ENCODE data around the gene PFKFB3.
"Not testable (repeated sequence)": the region's sequence is repeated elsewhere in the genome, so short reads cannot be mapped to it uniquely, and the experiment has no call there.

The PFKFB3 gene

DNA sequence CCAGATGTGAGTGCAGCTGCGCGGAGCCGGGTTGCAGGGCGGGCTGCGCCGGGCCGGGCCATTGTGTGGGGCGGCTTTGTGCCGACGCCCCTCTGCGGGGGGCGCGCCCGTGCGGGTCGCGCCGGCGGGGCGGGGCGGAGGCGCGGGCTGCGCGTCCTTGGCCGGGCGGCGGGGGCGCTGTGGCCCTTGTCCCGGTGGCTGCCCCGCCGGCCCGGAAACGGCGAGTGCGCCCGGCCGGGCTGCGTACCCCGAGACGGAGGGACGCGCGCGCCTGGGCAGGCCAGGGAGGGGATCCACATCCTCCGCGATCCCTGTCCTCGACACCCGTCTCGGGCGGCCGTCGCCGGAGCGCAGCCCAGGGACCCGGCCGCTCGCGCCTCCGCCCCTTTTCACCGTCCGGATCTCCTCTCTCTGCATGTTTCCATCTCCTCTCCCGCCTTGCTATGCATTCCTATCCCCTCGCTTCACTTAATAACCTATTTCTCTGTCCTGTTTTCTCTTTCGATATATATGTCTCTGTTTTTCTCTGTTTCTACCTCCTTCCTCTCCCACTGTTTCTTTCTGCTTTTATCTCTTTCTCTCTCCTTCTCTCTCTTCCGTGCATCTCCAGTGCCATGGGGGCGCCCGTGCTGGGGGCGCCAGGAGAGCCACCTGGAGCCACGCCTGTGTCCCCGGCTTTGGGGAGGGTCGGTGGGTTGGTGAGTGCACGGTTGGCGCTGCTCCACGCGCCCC lies 765 bp downstream of the PFKFB3 start:
- DNase-seq = peak; percentile 85

DNA sequence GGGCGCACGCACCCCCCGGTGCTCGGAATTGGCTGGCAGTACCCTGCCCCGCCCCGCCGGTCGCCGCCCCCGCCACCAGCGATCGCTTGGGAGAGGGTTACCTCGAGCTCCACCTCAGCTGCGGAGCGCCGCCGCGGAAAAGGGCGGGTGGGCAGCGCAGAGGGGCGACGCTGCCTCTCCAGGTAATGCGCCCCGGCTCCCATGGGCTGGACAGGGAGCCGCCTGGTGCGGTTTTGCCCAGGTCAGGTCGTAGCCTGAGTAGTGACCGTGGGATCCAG lies 1.3 kb downstream of the PFKFB3 start:
- DNase-seq = peak; percentile 89

DNA sequence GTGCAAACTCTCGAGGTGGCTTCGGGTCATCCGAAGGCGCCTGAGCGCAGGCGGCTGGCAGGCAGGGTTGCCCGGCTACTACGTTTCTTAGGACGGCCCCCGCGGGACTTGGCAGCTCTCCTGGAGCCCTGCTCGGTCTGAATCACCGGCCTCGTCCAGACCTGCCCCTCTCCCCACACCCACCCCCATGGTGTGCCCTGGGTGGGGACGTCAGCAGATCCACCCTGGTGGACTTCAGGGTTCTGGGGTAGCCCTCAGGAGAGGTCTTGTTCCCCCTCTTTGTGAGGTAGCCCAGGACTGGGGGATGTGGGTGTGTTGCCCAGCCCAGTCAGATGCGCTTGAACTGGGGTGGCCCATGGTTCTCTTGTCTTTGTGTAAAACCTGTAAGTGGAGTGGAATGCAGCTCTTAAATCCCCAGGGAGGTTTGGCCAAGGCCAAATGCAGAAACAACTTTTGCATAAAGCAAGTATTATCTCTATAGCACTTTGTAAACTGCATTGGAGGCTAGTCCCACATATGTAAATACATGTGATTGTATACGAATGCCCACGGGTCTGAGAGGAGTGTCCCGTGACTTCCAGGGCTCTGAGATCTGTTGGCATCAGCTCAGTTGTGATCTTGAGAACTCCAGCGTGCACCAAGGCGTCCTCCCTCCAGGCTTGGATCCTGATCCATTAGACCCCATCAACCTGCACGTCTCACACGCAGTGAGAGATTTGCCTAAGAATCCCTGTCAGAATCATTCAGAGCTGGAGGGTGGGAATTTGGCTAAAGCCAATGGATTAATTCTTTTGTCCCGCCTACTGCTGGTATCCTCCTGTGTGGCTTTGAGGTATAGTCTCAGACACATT lies 1.8 kb downstream of the PFKFB3 start:
- no peak for DNase-seq

- not testable (repeated sequence) for DNase-seq
Observed at GRCh38 chr10:6206486-6206885, 3.8 kb downstream of the PFKFB3 start.

DNA sequence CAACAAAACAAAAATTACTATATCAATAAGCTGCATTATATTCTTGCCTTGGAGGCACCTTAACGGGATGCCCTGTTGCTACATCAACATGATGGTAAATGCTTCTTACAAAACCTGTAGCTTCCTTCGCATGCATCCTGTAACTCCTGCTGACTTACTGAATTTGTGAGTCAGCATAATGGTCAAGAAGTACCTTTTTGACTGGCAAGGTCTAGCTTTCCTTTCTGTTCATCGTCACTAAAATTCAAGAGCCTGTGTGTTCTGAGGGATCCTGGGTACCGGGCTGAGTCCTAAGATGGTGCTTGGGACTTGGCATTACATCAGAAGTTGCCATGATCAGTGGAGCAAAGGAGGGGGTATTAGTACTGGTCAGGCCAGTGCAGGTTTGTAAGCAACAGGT lies 4.9 kb downstream of the PFKFB3 start:
- no peak for DNase-seq

GRCh38 chr10:6208799-6209235 lies 6.1 kb downstream of the PFKFB3 start:
- DNase-seq = no peak

DNA sequence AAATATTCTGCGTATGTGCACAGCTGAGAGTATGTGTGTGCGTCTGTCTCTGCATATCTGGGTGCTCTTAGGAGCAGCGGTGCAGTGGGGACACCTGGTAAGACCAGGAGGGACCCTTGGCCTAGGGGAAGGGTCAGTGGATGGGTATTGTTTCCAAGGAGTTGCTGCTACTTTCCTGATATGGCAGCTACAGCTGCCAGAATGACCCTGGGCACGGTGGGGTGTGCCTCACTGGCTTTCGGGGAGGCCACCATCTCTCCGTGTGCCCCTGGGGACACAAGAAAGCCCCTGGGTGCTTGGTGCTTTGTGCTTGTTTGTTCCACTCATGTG lies 8.6 kb downstream of the PFKFB3 start:
- no peak for DNase-seq

GRCh38 chr10:6211671-6212635 lies 9.2 kb downstream of the PFKFB3 start:
- no peak for DNase-seq

DNA sequence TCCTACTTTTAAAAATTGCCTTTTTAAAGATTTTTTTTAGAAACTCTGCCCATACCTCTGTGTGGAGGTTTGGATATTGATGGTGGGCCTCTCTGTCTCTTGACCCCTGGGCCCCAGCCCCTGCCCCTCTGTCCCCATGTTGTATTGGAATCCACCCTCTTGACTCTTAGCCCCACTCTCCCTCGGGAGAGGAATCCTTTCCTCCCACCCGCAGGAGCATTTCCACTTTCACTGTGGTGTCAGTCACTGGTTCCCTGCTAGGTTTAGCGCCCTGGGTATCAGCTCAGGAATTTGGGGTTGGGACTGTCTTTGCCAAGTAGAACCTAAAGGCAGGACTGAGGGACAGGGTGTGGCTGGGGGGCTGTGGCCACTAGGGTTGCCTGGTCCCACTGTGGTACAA lies 10.1 kb downstream of the PFKFB3 start:
- DNase-seq = no peak

DNA sequence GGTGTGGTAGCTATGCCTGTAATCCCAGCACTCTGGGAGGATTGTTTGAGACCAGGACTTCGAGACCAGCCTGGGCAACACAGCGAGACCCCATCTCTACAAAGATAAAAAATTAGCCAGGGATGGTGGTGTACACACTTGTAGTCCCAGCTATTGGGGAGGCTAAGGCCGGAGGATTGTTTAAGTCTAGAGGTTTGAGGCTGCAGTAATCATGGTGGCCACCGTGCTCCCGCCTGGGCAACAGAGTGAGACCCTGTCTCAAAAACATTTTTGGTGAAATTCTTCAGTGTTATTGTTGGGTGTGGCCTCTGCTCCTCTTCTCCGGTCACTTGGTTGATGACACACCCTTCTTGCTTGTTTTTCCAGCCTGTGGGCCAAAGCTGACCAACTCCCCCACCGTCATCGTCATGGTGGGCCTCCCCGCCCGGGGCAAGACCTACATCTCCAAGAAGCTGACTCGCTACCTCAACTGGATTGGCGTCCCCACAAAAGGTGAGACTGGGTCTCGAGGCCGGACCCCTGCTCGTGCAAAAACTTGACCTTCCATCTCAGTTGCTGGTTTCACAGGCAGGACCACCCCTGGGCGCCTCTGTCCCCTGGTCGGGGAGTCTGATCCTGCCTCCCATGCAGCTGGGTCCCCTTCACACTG lies 10.6 kb downstream of the PFKFB3 start:
- no peak for DNase-seq

GRCh38 chr10:6213908-6214307 lies 11.2 kb downstream of the PFKFB3 start:
- DNase-seq = no peak

DNA sequence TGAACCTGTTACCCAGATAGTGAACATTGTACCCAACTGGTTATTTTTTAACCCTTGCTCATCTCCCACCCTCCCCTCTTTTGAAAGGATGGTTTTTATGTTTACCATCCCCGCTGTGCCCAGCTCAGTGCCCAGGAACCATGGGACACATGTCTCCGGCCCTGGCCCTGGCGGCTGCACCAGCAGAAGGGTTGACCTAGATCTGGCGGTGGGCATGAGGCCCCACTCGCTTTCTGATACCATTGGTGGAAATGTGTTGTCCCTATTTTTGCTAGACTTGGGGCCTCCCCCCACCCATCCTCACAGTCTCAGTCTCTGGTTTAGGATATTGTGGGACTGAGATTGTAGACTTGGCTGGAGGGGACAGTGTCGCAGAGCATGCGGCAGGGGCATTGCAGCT lies 11.9 kb downstream of the PFKFB3 start:
- no peak for DNase-seq

DNA sequence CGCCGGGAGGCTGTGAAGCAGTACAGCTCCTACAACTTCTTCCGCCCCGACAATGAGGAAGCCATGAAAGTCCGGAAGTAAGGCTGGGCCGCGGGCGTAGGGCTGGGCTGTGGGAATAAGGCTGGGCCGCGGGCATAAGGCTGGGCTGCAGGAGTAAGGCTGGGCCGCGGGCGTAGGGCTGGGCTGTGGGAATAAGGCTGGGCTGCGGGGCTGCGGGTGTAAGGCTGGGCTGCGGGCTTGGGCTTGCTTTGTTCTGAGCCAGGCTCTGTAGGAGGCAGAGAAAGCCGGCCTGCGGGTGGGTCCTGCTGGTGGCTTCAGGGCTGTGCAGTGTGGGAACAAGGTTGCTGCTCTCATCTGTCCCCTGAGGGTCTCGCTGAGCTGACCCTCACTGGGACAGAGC lies 12.5 kb downstream of the PFKFB3 start:
- DNase-seq = no peak

GRCh38 chr10:6215683-6216484 lies 13.2 kb downstream of the PFKFB3 start:
- no peak for DNase-seq

DNA sequence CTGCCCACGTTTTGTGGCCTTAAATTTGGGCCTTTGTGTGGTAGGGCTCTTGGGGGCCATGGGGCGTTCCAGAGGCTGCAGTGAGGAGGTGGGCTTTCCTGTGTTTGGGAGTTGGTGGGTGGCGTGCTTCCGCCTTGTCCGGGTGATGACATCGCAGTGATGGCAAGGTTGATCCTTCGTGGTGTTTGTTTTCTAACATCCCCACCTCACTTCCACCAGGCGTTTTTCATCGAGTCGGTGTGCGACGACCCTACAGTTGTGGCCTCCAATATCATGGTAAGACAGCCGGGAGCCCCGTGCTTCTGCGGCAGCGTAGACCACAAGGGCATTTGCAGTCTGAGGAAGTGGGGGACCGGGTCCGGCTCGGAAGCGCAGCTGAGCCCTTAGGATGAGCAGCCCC lies 14.2 kb downstream of the PFKFB3 start:
- no peak for DNase-seq

DNA sequence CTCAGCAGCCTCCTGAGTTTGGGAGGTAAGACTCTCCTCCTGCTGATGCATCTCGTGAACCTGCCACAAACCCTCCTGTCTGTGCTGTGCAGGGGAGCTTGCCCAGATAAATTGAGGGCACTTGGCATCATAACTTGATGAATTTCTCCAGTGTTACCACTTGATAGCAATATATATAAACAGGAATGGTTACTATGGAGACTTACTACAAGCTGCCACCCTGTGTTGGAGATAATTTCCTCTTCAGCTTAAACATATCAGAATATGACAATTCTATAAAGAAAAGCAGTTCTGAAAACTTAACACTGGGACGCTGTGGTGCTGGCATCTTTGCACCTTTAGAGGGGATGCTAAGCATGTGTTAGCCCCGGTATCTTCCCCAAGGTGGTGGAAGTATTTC lies 14.9 kb downstream of the PFKFB3 start:
- DNase-seq = no peak

DNA sequence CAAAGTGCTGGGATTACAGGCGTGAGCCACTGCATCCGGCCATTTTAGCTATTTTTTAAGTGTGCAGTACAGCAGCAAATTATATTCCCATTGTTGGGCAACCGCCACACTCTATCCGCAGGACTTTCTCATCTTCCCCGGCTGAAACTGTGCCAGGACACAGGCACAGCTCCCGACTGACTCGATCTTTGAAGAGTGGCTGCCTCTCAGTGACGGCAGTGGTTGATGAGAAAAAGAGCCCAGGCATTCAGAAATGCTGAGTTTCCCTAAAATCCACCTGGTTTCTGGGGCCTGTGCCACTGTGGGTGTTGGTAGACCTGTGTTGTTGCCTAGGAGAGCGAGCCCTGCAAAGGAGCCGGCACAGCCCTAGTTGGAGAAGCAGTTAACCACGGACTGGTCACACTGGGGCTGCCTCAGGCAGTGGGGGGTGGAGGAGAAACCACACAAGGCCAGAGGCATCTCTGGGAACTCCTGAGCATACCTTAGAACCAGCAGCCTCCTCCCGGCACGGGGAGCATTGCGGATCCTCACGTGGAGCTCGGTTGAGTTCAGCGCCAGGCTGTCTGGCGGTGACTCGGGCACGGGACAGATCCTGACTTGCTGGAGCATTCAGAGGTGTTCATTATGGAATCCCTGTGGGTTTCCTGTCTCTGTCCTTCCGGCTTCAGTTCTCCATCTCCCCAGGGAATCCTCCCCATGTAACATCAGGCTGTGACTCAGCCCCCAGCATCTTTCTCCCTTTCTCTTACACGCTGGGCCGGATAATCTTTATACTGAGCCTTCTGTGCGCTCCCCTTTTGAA lies 16.2 kb downstream of the PFKFB3 start:
- no peak for DNase-seq

DNA sequence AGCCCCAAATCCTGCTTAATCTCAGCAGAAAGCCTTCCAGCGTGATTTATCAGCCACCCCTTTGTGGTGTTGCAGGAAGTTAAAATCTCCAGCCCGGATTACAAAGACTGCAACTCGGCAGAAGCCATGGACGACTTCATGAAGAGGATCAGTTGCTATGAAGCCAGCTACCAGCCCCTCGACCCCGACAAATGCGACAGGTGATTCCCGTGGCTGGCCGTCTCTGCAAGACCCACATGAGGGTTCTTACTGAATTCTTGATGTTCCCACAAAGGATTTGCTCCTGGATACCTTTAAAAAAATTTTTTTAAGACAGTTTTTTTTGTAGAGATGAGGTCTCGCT lies 16.7 kb downstream of the PFKFB3 start:
- no peak for DNase-seq

- no peak for DNase-seq
Observed at GRCh38 chr10:6220418-6221191, 17.9 kb downstream of the PFKFB3 start.

- DNase-seq = no peak
Observed at GRCh38 chr10:6221192-6221940, 18.6 kb downstream of the PFKFB3 start.

Data from activated effector memory CD4-positive, alpha-beta T cell treated with anti-CD3 and anti-CD28 coated beads, Interleukin-2, amount 50 U/mL, for 16 hours (primary cell).